Measurements from ENCODE around the gene TACR2.

GRCh38 chr10:69392481-69393000 lies 24.2 kb downstream of the TACR2 start:
- TF ChIP-seq CTCF (IDR thresholded peaks at IDR 0.05; ENCODE audit: extremely low read depth in 1 of 2, insufficient read depth in 1 of 2, low read depth in 1 of 2, low read length in 2 of 2) (peak; percentile 92 to 93), POLR2A (IDR thresholded peaks at IDR 0.05; ENCODE audit: low read depth, low read length) (no peak), POLR2AphosphoS5 (IDR thresholded peaks at IDR 0.05; ENCODE audit: insufficient read depth, low read depth, low read length) (no peak), EZH2 (IDR thresholded peaks at IDR 0.05; ENCODE audit: borderline replicate concordance, low read depth, low read length, severe bottlenecking) (no peak), MAX (IDR thresholded peaks at IDR 0.05; ENCODE audit: insufficient read depth, insufficient read length) (no peak)

All from endothelial cell of umbilical vein (primary cell).